ENCODE measurements around the gene LAMB4. TPM values are rescaled to one million over a fixed set of nuclear protein-coding genes. Genes with fewer than 3 reads are reported as not detected.

LAMB4 gene
- total and polyA plus RNA-seq, 2 experiments from 2014 or later: not detected

DNA sequence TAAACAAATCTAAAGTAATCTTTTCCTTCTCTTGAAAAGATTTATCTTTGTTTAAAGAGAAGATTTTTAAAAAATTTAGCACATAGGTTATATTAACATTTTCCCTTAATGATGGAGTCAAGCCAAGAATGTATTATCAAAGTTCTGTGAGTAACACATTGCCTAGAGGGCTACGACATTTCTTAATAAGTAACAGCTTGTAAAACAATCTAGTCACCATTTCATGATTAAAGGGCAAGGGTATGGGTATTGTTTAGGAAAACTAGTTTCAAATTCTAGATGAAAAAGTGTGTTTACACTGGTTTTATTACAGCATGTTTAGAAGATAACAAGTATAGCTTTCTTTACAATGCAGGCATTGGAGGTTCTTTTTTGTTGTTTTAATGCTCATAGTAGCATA, 28.6 kb upstream of the LAMB4 start:
- no peaks in the 10 kb centered on the region for H4K20me1 ChIP-seq (replicated peaks; ENCODE audit: insufficient read depth)
- no peaks in the 10 kb centered on the region for H3F3A ChIP-seq (replicated peaks; ENCODE audit: low read depth)
- Mint-ChIP-seq H3K9me3 (no peaks in the 10 kb centered on the region), H3K27me3 (ENCODE audit: insufficient read depth, low read depth, poor library complexity) (no peaks in the 10 kb centered on the region), H3K36me3 (ENCODE audit: low read depth) (no peaks in the 10 kb centered on the region), H3K4me3 (no peak overlapping the region), H3K27ac (no peak overlapping the region), H3K4me1 (no peaks in the 10 kb centered on the region)
- DNase-seq (ENCODE audit: low spot score): no peak
- ATAC-seq: no peak
- no peaks in the 10 kb centered on the region for H3K79me2 ChIP-seq (replicated peaks; ENCODE audit: insufficient read depth)
- peaks cover 6% of the 10 kb centered on the region; the same call in 1 of the 2 replicates for H3K4me1 ChIP-seq (ENCODE audit: insufficient read depth)
- no peak overlapping the region for H3K27ac ChIP-seq (ENCODE audit: low read depth)
- no peaks in the 10 kb centered on the region for H3K36me3 ChIP-seq (ENCODE audit: insufficient read depth)
- H3K27me3 ChIP-seq (ENCODE audit: insufficient read depth): no peaks in the 10 kb centered on the region
- H3K4me3 ChIP-seq: no peak overlapping the region
- H3K9me2 ChIP-seq (ENCODE audit: insufficient read depth): no peaks in the 10 kb centered on the region
- no peak overlapping the region for H2AFZ ChIP-seq
- H3K4me2 ChIP-seq: no peak overlapping the region
- no peak for TF ChIP-seq POLR2AphosphoS5 (IDR thresholded peaks at IDR 0.05; ENCODE audit: low read depth)
- TF ChIP-seq JUNB (IDR thresholded peaks at IDR 0.05; ENCODE audit: unreplicated experiment): no peak
- no peak for TF ChIP-seq CREB1 (CRISPR knock-in tag; IDR thresholded peaks at IDR 0.05; ENCODE audit: low read depth)
- TF ChIP-seq STAT1 (IDR thresholded peaks at IDR 0.05; ENCODE audit: unreplicated experiment): no peak
- TF ChIP-seq ZNF114 (CRISPR knock-in tag; IDR thresholded peaks at IDR 0.05): no peak
- TF ChIP-seq ZNF331 (CRISPR knock-in tag; IDR thresholded peaks at IDR 0.05; ENCODE audit: low read depth): no peak
- TF ChIP-seq NANOG (IDR thresholded peaks at IDR 0.05; ENCODE audit: borderline replicate concordance): no peak
- TF ChIP-seq EZH2 (IDR thresholded peaks at IDR 0.05; ENCODE audit: low read depth, unreplicated experiment): no peak
- TF ChIP-seq, protein P1, sequence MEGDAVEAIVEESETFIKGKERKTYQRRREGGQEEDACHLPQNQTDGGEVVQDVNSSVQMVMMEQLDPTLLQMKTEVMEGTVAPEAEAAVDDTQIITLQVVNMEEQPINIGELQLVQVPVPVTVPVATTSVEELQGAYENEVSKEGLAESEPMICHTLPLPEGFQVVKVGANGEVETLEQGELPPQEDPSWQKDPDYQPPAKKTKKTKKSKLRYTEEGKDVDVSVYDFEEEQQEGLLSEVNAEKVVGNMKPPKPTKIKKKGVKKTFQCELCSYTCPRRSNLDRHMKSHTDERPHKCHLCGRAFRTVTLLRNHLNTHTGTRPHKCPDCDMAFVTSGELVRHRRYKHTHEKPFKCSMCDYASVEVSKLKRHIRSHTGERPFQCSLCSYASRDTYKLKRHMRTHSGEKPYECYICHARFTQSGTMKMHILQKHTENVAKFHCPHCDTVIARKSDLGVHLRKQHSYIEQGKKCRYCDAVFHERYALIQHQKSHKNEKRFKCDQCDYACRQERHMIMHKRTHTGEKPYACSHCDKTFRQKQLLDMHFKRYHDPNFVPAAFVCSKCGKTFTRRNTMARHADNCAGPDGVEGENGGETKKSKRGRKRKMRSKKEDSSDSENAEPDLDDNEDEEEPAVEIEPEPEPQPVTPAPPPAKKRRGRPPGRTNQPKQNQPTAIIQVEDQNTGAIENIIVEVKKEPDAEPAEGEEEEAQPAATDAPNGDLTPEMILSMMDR (conservative IDR thresholded peaks at IDR 0.05; ENCODE audit: low read depth in 2 of 2): no peak
- TF ChIP-seq EZH2phosphoT487 (IDR thresholded peaks at IDR 0.05; ENCODE audit: unreplicated experiment): no peak
- TF ChIP-seq, protein P2, sequence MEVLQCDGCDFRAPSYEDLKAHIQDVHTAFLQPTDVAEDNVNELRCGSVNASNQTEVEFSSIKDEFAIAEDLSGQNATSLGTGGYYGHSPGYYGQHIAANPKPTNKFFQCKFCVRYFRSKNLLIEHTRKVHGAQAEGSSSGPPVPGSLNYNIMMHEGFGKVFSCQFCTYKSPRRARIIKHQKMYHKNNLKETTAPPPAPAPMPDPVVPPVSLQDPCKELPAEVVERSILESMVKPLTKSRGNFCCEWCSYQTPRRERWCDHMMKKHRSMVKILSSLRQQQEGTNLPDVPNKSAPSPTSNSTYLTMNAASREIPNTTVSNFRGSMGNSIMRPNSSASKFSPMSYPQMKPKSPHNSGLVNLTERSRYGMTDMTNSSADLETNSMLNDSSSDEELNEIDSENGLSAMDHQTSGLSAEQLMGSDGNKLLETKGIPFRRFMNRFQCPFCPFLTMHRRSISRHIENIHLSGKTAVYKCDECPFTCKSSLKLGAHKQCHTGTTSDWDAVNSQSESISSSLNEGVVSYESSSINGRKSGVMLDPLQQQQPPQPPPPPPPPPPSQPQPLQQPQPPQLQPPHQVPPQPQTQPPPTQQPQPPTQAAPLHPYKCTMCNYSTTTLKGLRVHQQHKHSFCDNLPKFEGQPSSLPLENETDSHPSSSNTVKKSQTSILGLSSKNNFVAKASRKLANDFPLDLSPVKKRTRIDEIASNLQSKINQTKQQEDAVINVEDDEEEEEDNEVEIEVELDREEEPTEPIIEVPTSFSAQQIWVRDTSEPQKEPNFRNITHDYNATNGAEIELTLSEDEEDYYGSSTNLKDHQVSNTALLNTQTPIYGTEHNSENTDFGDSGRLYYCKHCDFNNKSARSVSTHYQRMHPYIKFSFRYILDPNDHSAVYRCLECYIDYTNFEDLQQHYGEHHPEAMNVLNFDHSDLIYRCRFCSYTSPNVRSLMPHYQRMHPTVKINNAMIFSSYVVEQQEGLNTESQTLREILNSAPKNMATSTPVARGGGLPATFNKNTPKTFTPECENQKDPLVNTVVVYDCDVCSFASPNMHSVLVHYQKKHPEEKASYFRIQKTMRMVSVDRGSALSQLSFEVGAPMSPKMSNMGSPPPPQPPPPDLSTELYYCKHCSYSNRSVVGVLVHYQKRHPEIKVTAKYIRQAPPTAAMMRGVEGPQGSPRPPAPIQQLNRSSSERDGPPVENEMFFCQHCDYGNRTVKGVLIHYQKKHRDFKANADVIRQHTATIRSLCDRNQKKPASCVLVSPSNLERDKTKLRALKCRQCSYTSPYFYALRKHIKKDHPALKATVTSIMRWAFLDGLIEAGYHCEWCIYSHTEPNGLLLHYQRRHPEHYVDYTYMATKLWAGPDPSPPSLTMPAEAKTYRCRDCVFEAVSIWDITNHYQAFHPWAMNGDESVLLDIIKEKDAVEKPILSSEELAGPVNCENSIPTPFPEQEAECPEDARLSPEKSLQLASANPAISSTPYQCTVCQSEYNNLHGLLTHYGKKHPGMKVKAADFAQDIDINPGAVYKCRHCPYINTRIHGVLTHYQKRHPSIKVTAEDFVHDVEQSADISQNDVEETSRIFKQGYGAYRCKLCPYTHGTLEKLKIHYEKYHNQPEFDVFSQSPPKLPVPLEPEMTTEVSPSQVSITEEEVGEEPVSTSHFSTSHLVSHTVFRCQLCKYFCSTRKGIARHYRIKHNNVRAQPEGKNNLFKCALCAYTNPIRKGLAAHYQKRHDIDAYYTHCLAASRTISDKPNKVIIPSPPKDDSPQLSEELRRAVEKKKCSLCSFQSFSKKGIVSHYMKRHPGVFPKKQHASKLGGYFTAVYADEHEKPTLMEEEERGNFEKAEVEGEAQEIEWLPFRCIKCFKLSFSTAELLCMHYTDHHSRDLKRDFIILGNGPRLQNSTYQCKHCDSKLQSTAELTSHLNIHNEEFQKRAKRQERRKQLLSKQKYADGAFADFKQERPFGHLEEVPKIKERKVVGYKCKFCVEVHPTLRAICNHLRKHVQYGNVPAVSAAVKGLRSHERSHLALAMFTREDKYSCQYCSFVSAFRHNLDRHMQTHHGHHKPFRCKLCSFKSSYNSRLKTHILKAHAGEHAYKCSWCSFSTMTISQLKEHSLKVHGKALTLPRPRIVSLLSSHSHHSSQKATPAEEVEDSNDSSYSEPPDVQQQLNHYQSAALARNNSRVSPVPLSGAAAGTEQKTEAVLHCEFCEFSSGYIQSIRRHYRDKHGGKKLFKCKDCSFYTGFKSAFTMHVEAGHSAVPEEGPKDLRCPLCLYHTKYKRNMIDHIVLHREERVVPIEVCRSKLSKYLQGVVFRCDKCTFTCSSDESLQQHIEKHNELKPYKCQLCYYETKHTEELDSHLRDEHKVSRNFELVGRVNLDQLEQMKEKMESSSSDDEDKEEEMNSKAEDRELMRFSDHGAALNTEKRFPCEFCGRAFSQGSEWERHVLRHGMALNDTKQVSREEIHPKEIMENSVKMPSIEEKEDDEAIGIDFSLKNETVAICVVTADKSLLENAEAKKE (CRISPR knock-in tag; IDR thresholded peaks at IDR 0.05): no peak
- TF ChIP-seq, protein P3, sequence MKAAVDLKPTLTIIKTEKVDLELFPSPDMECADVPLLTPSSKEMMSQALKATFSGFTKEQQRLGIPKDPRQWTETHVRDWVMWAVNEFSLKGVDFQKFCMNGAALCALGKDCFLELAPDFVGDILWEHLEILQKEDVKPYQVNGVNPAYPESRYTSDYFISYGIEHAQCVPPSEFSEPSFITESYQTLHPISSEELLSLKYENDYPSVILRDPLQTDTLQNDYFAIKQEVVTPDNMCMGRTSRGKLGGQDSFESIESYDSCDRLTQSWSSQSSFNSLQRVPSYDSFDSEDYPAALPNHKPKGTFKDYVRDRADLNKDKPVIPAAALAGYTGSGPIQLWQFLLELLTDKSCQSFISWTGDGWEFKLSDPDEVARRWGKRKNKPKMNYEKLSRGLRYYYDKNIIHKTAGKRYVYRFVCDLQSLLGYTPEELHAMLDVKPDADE (IDR thresholded peaks at IDR 0.05): no peak
- TF ChIP-seq, protein P4, sequence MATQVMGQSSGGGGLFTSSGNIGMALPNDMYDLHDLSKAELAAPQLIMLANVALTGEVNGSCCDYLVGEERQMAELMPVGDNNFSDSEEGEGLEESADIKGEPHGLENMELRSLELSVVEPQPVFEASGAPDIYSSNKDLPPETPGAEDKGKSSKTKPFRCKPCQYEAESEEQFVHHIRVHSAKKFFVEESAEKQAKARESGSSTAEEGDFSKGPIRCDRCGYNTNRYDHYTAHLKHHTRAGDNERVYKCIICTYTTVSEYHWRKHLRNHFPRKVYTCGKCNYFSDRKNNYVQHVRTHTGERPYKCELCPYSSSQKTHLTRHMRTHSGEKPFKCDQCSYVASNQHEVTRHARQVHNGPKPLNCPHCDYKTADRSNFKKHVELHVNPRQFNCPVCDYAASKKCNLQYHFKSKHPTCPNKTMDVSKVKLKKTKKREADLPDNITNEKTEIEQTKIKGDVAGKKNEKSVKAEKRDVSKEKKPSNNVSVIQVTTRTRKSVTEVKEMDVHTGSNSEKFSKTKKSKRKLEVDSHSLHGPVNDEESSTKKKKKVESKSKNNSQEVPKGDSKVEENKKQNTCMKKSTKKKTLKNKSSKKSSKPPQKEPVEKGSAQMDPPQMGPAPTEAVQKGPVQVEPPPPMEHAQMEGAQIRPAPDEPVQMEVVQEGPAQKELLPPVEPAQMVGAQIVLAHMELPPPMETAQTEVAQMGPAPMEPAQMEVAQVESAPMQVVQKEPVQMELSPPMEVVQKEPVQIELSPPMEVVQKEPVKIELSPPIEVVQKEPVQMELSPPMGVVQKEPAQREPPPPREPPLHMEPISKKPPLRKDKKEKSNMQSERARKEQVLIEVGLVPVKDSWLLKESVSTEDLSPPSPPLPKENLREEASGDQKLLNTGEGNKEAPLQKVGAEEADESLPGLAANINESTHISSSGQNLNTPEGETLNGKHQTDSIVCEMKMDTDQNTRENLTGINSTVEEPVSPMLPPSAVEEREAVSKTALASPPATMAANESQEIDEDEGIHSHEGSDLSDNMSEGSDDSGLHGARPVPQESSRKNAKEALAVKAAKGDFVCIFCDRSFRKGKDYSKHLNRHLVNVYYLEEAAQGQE (IDR thresholded peaks at IDR 0.05; ENCODE audit: unreplicated experiment): no peak

All from GM23338 (cell line).